Astrocyte (in vitro differentiated cells and primary cell): ENCODE data around the gene PSME1. TPM values are rescaled to one million over a fixed set of nuclear protein-coding genes. Genes with fewer than 3 reads are reported as not detected.
"Not testable (repeated sequence)": the region's sequence is repeated elsewhere in the genome, so short reads cannot be mapped to it uniquely, and the experiment has no call there.

Source experiments
- DNase-seq: peaks from one replicate; pipeline ENCODE4 v3.0.0-alpha.2; 2010; ENCODE audit warnings: low read depth
- FAIRE-seq: peaks from 2 replicates; lab custom pipeline; 2011; peaks lifted over from hg19 to GRCh38; lab: Jason Lieb, UNC
- H2AFZ ChIP-seq: 2 replicates; pipeline ENCODE4 v1.6.0; 2012; ENCODE audit warnings: low read depth, low read length, inconsistent platforms
- H3K27ac ChIP-seq: 2 replicates; pipeline ENCODE4 v1.5.1; 2011; ENCODE audit warnings: low read depth, low read length, inconsistent platforms
- H3K27me3 ChIP-seq: 2 replicates; pipeline ENCODE4 v1.6.0; 2011; ENCODE audit warnings: low read length, inconsistent platforms; ENCODE audit not compliant: insufficient read depth
- H3K36me3 ChIP-seq: 2 replicates; pipeline ENCODE4 v1.5.1; 2011; ENCODE audit warnings: low read length, inconsistent platforms; ENCODE audit not compliant: insufficient read depth
- H3K4me1 ChIP-seq: 2 replicates; pipeline ENCODE4 v1.5.1; 2011; ENCODE audit warnings: low read length, inconsistent platforms; ENCODE audit not compliant: insufficient read depth
- H3K4me2 ChIP-seq: 2 replicates; pipeline ENCODE4 v1.6.0; 2012; ENCODE audit warnings: low read length, inconsistent platforms
- H3K4me3 ChIP-seq: 2 replicates; pipeline ENCODE4 v1.5.1; 2011; ENCODE audit warnings: low read depth, mild to moderate bottlenecking, low read length, inconsistent platforms; ENCODE audit not compliant: insufficient read depth
- H3K79me2 ChIP-seq: 2 replicates; pipeline ENCODE4 v1.6.0; 2012; ENCODE audit warnings: mild to moderate bottlenecking, low read length, inconsistent platforms; ENCODE audit not compliant: insufficient read depth
- H3K9ac ChIP-seq: 2 replicates; pipeline ENCODE4 v1.6.0; 2012; ENCODE audit warnings: mild to moderate bottlenecking, low read length, inconsistent platforms
- H3K9me3 ChIP-seq: 2 replicates; pipeline ENCODE4 v1.5.1; 2012; ENCODE audit warnings: low read depth, mild to moderate bottlenecking, low read length, inconsistent platforms; ENCODE audit not compliant: insufficient read depth
- H4K20me1 ChIP-seq: 2 replicates; pipeline ENCODE4 v1.6.0; 2012; ENCODE audit warnings: low read length, inconsistent platforms; ENCODE audit not compliant: insufficient read depth
- H3K27ac Mint-ChIP-seq: one replicate; pipeline ENCODE4 v1.8.0; 2021; ENCODE audit warnings: mild to moderate bottlenecking, mixed read lengths; ENCODE audit not compliant: unreplicated experiment
- H3K27me3 Mint-ChIP-seq: one replicate; pipeline ENCODE4 v1.8.0; 2021; ENCODE audit warnings: low read depth, mixed read lengths; ENCODE audit not compliant: unreplicated experiment
- H3K36me3 Mint-ChIP-seq: one replicate; pipeline ENCODE4 v1.8.0; 2021; ENCODE audit warnings: low read depth, mixed read lengths; ENCODE audit not compliant: unreplicated experiment
- H3K4me1 Mint-ChIP-seq: one replicate; pipeline ENCODE4 v1.8.0; 2021; ENCODE audit warnings: low read depth, mixed read lengths; ENCODE audit not compliant: unreplicated experiment
- H3K4me3 Mint-ChIP-seq: one replicate; pipeline ENCODE4 v1.8.0; 2021; ENCODE audit warnings: mild to moderate bottlenecking, moderate library complexity, mixed read lengths; ENCODE audit not compliant: unreplicated experiment
- H3K9me3 Mint-ChIP-seq: one replicate; pipeline ENCODE4 v1.8.0; 2021; ENCODE audit warnings: mild to moderate bottlenecking, mixed read lengths; ENCODE audit not compliant: unreplicated experiment
- CTCF ChIP-seq: IDR thresholded peaks from 2 replicates; pipeline ENCODE4 v1.5.1; 2011; ENCODE audit warnings: low read depth, mild to moderate bottlenecking, inconsistent platforms, low read length, moderate library complexity; ENCODE audit not compliant: insufficient read depth
- EZH2 ChIP-seq: IDR thresholded peaks from 2 replicates; pipeline ENCODE4 v1.6.1; 2012; ENCODE audit warnings: mild to moderate bottlenecking, low read length, inconsistent platforms; ENCODE audit not compliant: insufficient read depth
- total RNA-seq: library from RNA; stranded (reverse); gene quantifications from 2 replicates; pipeline ENCODE4 v1.2.1, GENCODE V29; 2021

PSME1 gene
- total RNA-seq, 1 donor from 2014 or later, result 122 TPM

- Histone ChIP-seq H3K4me2 (no peak overlapping the region), H3K27ac (no peak overlapping the region), H4K20me1 (no peaks in the 10 kb centered on the region), H3K4me3 (no peak overlapping the region), H3K9ac (no peak overlapping the region), H3K36me3 (no peaks in the 10 kb centered on the region), H3K79me2 (no peaks in the 10 kb centered on the region), H3K27me3 (no peaks in the 10 kb centered on the region), H3K9me3 (no peaks in the 10 kb centered on the region), H3K4me1 (no peaks in the 10 kb centered on the region), H2AFZ (no peak overlapping the region)
- H3K4me3 Mint-ChIP-seq, result no peak overlapping the region
- no peak for DNase-seq
- H3K27ac Mint-ChIP-seq, result no peak overlapping the region
- FAIRE-seq, result no peak
- TF ChIP-seq EZH2, result no peak
- TF ChIP-seq CTCF, result no peak
- peaks cover 45% of the 10 kb centered on the region for H3K36me3 Mint-ChIP-seq
- H3K9me3 Mint-ChIP-seq, result no peaks in the 10 kb centered on the region
- peaks cover 2% of the 10 kb centered on the region for H3K4me1 Mint-ChIP-seq
- no peaks in the 10 kb centered on the region for H3K27me3 Mint-ChIP-seq
Observed at GRCh38 chr14:24102357-24103048, 33.5 kb upstream of the PSME1 start.

GRCh38 chr14:24103451-24103850 lies 32.5 kb upstream of the PSME1 start:
- Mint-ChIP-seq H3K4me3 (no peak overlapping the region), H3K36me3 (peaks cover 45% of the 10 kb centered on the region), H3K27me3 (no peaks in the 10 kb centered on the region), H3K27ac (peak overlapping the region; percentile 69), H3K9me3 (no peaks in the 10 kb centered on the region), H3K4me1 (peaks cover 2% of the 10 kb centered on the region)
- Histone ChIP-seq H3K27ac (no peak overlapping the region), H3K4me1 (no peaks in the 10 kb centered on the region), H3K36me3 (no peaks in the 10 kb centered on the region), H3K4me2 (no peak overlapping the region), H3K79me2 (no peaks in the 10 kb centered on the region), H3K27me3 (no peaks in the 10 kb centered on the region), H3K9me3 (no peaks in the 10 kb centered on the region), H4K20me1 (no peaks in the 10 kb centered on the region), H3K9ac (no peak overlapping the region), H2AFZ (no peak overlapping the region), H3K4me3 (no peak overlapping the region)
- FAIRE-seq (no peak), DNase-seq (no peak)
- TF ChIP-seq EZH2, result no peak
- no peak for TF ChIP-seq CTCF

- not testable (repeated sequence) for H3K4me1 Mint-ChIP-seq, DNase-seq, H3K27me3 ChIP-seq, H3K4me3 Mint-ChIP-seq, H3K4me2 ChIP-seq, H3K4me1 ChIP-seq, H3K4me3 ChIP-seq, H3K27ac Mint-ChIP-seq, H3K27ac ChIP-seq, H3K36me3 ChIP-seq, H3K9me3 Mint-ChIP-seq, H3K9me3 ChIP-seq, H2AFZ ChIP-seq, H3K9ac ChIP-seq, H4K20me1 ChIP-seq, FAIRE-seq, H3K79me2 ChIP-seq, H3K27me3 Mint-ChIP-seq
- peaks cover 30% of the 10 kb centered on the region for H3K36me3 Mint-ChIP-seq
Observed at GRCh38 chr14:24105609-24106239, 30.3 kb upstream of the PSME1 start.
